ENCODE data around the gene CCDC102A.

CCDC102A gene

GRCh38 chr16:57535680-57536305 lies 578 bp downstream of the CCDC102A start:
- peak; percentile 94 for DNase-seq

- no peak for DNase-seq
Observed at GRCh38 chr16:57534881-57535658, 1.3 kb downstream of the CCDC102A start.

GRCh38 chr16:57534337-57534880 lies 2.0 kb downstream of the CCDC102A start:
- no peak for DNase-seq

GRCh38 chr16:57533431-57534336 lies 2.7 kb downstream of the CCDC102A start:
- no peak for DNase-seq

GRCh38 chr16:57532266-57532625 lies 4.1 kb downstream of the CCDC102A start:
- no peak for DNase-seq

GRCh38 chr16:57531635-57532265 lies 4.6 kb downstream of the CCDC102A start:
- DNase-seq: no peak

- no peak for DNase-seq
Observed at GRCh38 chr16:57531253-57531575, 5.2 kb downstream of the CCDC102A start.

- DNase-seq: no peak
Observed at GRCh38 chr16:57530522-57531252, 5.7 kb downstream of the CCDC102A start.

GRCh38 chr16:57530104-57530521 lies 6.3 kb downstream of the CCDC102A start:
- DNase-seq: peak; percentile 78

GRCh38 chr16:57529391-57530103 lies 6.8 kb downstream of the CCDC102A start:
- no peak for DNase-seq

- DNase-seq: no peak
Observed at GRCh38 chr16:57528499-57529390, 7.6 kb downstream of the CCDC102A start.

- no peak for DNase-seq
Observed at GRCh38 chr16:57527610-57528360, 8.6 kb downstream of the CCDC102A start.

GRCh38 chr16:57527027-57527426 lies 9.3 kb downstream of the CCDC102A start:
- no peak for DNase-seq

- no peak for DNase-seq
Observed at GRCh38 chr16:57526498-57526897, 9.9 kb downstream of the CCDC102A start.

- DNase-seq: no peak
Observed at GRCh38 chr16:57525761-57526160, 10.6 kb downstream of the CCDC102A start.

- DNase-seq: no peak
Observed at GRCh38 chr16:57522960-57523359, 13.4 kb downstream of the CCDC102A start.

- DNase-seq: peak; percentile 86
Observed at GRCh38 chr16:57519796-57520360, 16.5 kb downstream of the CCDC102A start.

- DNase-seq: no peak
Observed at GRCh38 chr16:57518922-57519321, 17.4 kb downstream of the CCDC102A start.

- no peak for DNase-seq
Observed at GRCh38 chr16:57518520-57518919, 17.9 kb downstream of the CCDC102A start.
